Vagina (tissue), 2 donors: ENCODE measurements around the gene KDM3B. TPM values are rescaled to one million over a fixed set of nuclear protein-coding genes. Genes with fewer than 3 reads are reported as not detected.
A peak's percentile ranks its signal among the peaks of the same experiment; 100 is the strongest.

Experiments
- DNase-seq, 2 donors: peaks; one replicate each; pipeline ENCODE4 v3.0.0-alpha.2; 2017; ENCODE audit errors: extremely low spot score in 2 of 2
- H3K27ac ChIP-seq: fragments of 200-600 bp; sonication (generic); one replicate; pipeline ENCODE4 v1.5.1; 2019
- H3K27me3 ChIP-seq: fragments of 200-600 bp; sonication (generic); one replicate; pipeline ENCODE4 v1.5.1; 2019
- H3K36me3 ChIP-seq, 2 donors: fragments of 200-600 bp; sonication (generic); one replicate each; pipeline ENCODE4 v1.5.1; 2017 to 2019
- H3K4me1 ChIP-seq: fragments of 200-600 bp; sonication (generic); one replicate; pipeline ENCODE4 v1.5.1; 2019
- H3K4me3 ChIP-seq, 2 donors: fragments of 200-600 bp; sonication (generic); 1 replicate in 1 of 2; 2 replicates in 1 of 2; pipeline ENCODE4 v1.5.1; 2016 to 2019
- H3K9me3 ChIP-seq: fragments of 200-600 bp; sonication (generic); one replicate; pipeline ENCODE4 v1.5.1; 2019
- POLR2A ChIP-seq, 2 donors: fragments of 450-650 bp; IDR thresholded peaks; one replicate each; pipeline ENCODE4 v1.6.1; 2017; ENCODE audit warnings: antibody characterized with exemption in 2 of 2, mild to moderate bottlenecking in 2 of 2, moderate library complexity in 2 of 2
- POLR2AphosphoS5 ChIP-seq, 2 donors: sonication (generic); formaldehyde crosslinking; IDR thresholded peaks; one replicate each; pipeline ENCODE4 v1.9.0; 2017; ENCODE audit warnings: antibody characterized with exemption in 2 of 2, mild to moderate bottlenecking in 2 of 2, low read depth in 1 of 2; ENCODE audit not compliant: insufficient read depth in 1 of 2
- intact Hi-C: fragments of 100-400 bp; cut with DNase I; formaldehyde crosslinking; loops from one replicate; pipeline ENCODE4 v1.15.1; 2023
- total RNA-seq: library from RNA; depleted of rRNA; stranded (reverse); fragments of >200 nt; gene quantifications from one replicate; pipeline ENCODE4 v1.2.3, GENCODE V29; 2016
- TF ChIP-seq, protein P1 (sequence below), 3 experiments: fragments of 450-650 bp in 2 of 3; fragments of 200-600 bp in 1 of 3; sonication (generic) in 1 of 3; IDR thresholded peaks; one replicate each; pipeline ENCODE4 v1.5.1; 2017 to 2019; ENCODE audit warnings: antibody characterized with exemption in 3 of 3, mild to moderate bottlenecking in 2 of 3, moderate library complexity in 2 of 3

The KDM3B gene
- total RNA-seq, 1 donor from 2014 or later, result 48.6 TPM

- TF ChIP-seq POLR2A (IDR thresholded peaks at IDR 0.05) (no peak), POLR2AphosphoS5 (IDR thresholded peaks at IDR 0.05; ENCODE audit: insufficient read depth in 1 of 2, low read depth in 1 of 2) (no peak)
- TF ChIP-seq, protein P1, sequence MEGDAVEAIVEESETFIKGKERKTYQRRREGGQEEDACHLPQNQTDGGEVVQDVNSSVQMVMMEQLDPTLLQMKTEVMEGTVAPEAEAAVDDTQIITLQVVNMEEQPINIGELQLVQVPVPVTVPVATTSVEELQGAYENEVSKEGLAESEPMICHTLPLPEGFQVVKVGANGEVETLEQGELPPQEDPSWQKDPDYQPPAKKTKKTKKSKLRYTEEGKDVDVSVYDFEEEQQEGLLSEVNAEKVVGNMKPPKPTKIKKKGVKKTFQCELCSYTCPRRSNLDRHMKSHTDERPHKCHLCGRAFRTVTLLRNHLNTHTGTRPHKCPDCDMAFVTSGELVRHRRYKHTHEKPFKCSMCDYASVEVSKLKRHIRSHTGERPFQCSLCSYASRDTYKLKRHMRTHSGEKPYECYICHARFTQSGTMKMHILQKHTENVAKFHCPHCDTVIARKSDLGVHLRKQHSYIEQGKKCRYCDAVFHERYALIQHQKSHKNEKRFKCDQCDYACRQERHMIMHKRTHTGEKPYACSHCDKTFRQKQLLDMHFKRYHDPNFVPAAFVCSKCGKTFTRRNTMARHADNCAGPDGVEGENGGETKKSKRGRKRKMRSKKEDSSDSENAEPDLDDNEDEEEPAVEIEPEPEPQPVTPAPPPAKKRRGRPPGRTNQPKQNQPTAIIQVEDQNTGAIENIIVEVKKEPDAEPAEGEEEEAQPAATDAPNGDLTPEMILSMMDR (IDR thresholded peaks at IDR 0.05), result no peak
- Histone ChIP-seq H3K27ac (no peak overlapping the region), H3K9me3 (no peaks in the 10 kb centered on the region), H3K4me3 (no peak overlapping the region), H3K27me3 (no peaks in the 10 kb centered on the region), H3K36me3 (no peaks in the 10 kb centered on the region), H3K4me1 (peaks cover 7% of the 10 kb centered on the region)
- peak in 1 of 2 donors; percentile 93 for DNase-seq
- intact Hi-C loops, result no loop called here
These were observed 92.5 kb downstream of the KDM3B start for GRCh38 chr5:138444774-138445546.

- Histone ChIP-seq H3K4me3 (no peak overlapping the region), H3K27me3 (no peaks in the 10 kb centered on the region), H3K27ac (no peak overlapping the region), H3K9me3 (no peaks in the 10 kb centered on the region), H3K4me1 (peaks cover 5% of the 10 kb centered on the region), H3K36me3 (no peaks in the 10 kb centered on the region)
- intact Hi-C loops, result no loop called here
- TF ChIP-seq POLR2AphosphoS5 (IDR thresholded peaks at IDR 0.05; ENCODE audit: insufficient read depth in 1 of 2, low read depth in 1 of 2), result no peak
- DNase-seq, result peak in 1 of 2 donors; percentile 92
These were observed 93.2 kb downstream of the KDM3B start for GRCh38 chr5:138445547-138446271.

GRCh38 chr5:138448070-138448469 lies 95.6 kb downstream of the KDM3B start:
- Histone ChIP-seq H3K4me1 (peaks cover 5% of the 10 kb centered on the region), H3K27me3 (no peaks in the 10 kb centered on the region), H3K36me3 (no peaks in the 10 kb centered on the region), H3K27ac (no peak overlapping the region), H3K4me3 (no peak overlapping the region), H3K9me3 (no peaks in the 10 kb centered on the region)
- intact Hi-C loops, result no loop called here
- TF ChIP-seq POLR2A (IDR thresholded peaks at IDR 0.05), result no peak
- TF ChIP-seq, protein P1 (IDR thresholded peaks at IDR 0.05), result no peak
- no peak for TF ChIP-seq POLR2AphosphoS5 (IDR thresholded peaks at IDR 0.05; ENCODE audit: insufficient read depth in 1 of 2, low read depth in 1 of 2)
- DNase-seq, result peak in 1 of 2 donors; percentile 82

DNA sequence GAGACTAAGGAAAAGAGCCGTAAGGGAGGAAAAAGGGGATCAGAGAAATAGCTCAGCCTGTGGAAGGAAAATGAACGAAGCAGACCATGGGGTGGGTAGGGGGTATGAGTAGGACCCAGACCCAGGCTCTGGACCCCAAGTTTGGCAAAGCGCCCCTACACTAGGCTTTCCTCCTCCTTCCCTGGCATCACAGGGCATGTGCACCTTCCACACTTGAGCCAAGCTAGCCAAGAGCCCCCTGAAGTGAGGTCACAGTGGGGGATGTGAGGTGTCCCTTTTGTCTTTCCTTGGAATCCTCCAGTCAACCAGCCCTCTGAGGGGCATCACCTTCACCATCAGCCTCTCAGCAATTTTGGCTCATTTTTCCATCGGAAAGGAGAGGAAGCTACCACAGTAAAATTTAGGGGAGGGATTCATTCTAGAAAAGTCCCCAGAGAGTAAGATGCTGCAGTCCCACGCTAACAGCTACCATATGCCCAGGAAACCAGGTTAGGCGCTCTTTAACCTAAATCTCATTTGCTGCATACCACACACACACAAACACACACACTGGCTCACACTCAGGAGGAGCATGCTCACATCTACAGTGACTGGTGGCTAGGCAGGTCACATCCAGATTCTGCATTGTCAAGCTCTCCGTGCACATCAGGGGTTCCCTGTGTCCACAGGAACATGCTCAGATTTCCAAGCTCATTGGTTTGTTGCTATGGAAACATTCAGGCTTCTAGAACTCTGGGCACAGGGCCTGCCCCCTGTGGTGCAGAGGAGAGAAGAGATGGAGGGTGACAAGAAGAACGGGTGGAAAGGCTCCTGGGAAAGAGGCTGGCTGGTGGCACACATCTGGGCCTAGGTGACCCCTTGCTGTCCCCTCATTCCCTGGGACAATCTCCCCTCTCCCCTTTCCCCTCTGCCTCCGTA lies 96.3 kb downstream of the KDM3B start:
- no peak overlapping the region for H3K27ac ChIP-seq

GRCh38 chr5:138449501-138450239 lies 97.2 kb downstream of the KDM3B start:
- intact Hi-C loops, result loop anchor here (5.0 kb wide), 1 partner anchor 53 kb away; no protein-coding TSS in a partner anchor

More for the DNA sequence above, 96.3 kb downstream of the KDM3B start:
- Histone ChIP-seq H3K9me3 (no peaks in the 10 kb centered on the region), H3K4me1 (peaks cover 5% of the 10 kb centered on the region), H3K4me3 (no peak overlapping the region), H3K36me3 (no peaks in the 10 kb centered on the region), H3K27me3 (no peaks in the 10 kb centered on the region)
- no peak for TF ChIP-seq POLR2A (IDR thresholded peaks at IDR 0.05)
- DNase-seq, result peak in 1 of 2 donors; percentile 81
- intact Hi-C loops, result no loop called here

More at GRCh38 chr5:138449501-138450239, 97.2 kb downstream of the KDM3B start:
- Histone ChIP-seq H3K36me3 (no peaks in the 10 kb centered on the region), H3K27ac (no peak overlapping the region), H3K9me3 (no peaks in the 10 kb centered on the region), H3K4me1 (peaks cover 5% of the 10 kb centered on the region), H3K27me3 (no peaks in the 10 kb centered on the region), H3K4me3 (peak overlapping the region in 1 of 2 donors; percentile 13)
- no peak for TF ChIP-seq POLR2A (IDR thresholded peaks at IDR 0.05)
- TF ChIP-seq, protein P1 (IDR thresholded peaks at IDR 0.05), result peak; percentile 85 to 96 (median 86)
- TF ChIP-seq POLR2AphosphoS5 (IDR thresholded peaks at IDR 0.05; ENCODE audit: insufficient read depth in 1 of 2, low read depth in 1 of 2), result peak; percentile 31 to 59
- DNase-seq, result peak; percentile 90 to 92
